ENCODE measurements around the gene MAN2B2. TPM values are rescaled to one million over a fixed set of nuclear protein-coding genes. Genes with fewer than 3 reads are reported as not detected.

MAN2B2 gene
- total and polyA plus RNA-seq, 5 donors from 2014 or later = 15.6 to 43.8 (median 23.1) TPM

GRCh38 chr4:6619466-6620255 lies 44.7 kb downstream of the MAN2B2 start:
- Histone ChIP-seq H3K27me3 (ENCODE audit: control insufficient read depth, insufficient read depth, low read length) (no peaks in the 10 kb centered on the region), H3K36me3 (ENCODE audit: control insufficient read depth, insufficient read depth, low read length) (peaks cover 62% of the 10 kb centered on the region), H3K4me1 (ENCODE audit: control insufficient read depth, insufficient read depth, low read length, poor library complexity, severe bottlenecking) (no peaks in the 10 kb centered on the region), H3K27ac (ENCODE audit: insufficient read depth, low read length, poor library complexity, severe bottlenecking) (no peak overlapping the region), H3K4me3 (ENCODE audit: low read depth, low read length) (no peak overlapping the region), H3K9me3 (ENCODE audit: control insufficient read depth in 2 of 2, low read length in 2 of 2) (no peaks in the 10 kb centered on the region)
- Mint-ChIP-seq H3K27me3 (no peaks in the 10 kb centered on the region), H3K9me3 (peaks cover 0 to 2% (median 0%) of the 10 kb centered on the region in 7 donors), H3K4me1 (peaks cover 0 to 4% (median 0%) of the 10 kb centered on the region in 4 donors), H3K36me3 (peaks cover 37% of the 10 kb centered on the region), H3K4me3 (no peak overlapping the region), H3K27ac (no peak overlapping the region)
- ATAC-seq (ENCODE audit: low read depth in 2 of 2) (no peak), DNase-seq (no peak)

GRCh38 chr4:6620296-6620695 lies 45.3 kb downstream of the MAN2B2 start:
- H3K36me3 ChIP-seq (ENCODE audit: control insufficient read depth, insufficient read depth, low read length) = peaks cover 55% of the 10 kb centered on the region
- Mint-ChIP-seq H3K4me1 (peaks cover 0 to 4% (median 0%) of the 10 kb centered on the region in 4 donors), H3K4me3 (no peak overlapping the region), H3K36me3 (peaks cover 36% of the 10 kb centered on the region), H3K27me3 (no peaks in the 10 kb centered on the region), H3K9me3 (peaks cover 0 to 2% (median 0%) of the 10 kb centered on the region in 7 donors), H3K27ac (no peak overlapping the region)
- no peaks in the 10 kb centered on the region for H3K4me1 ChIP-seq (ENCODE audit: control insufficient read depth, insufficient read depth, low read length, poor library complexity, severe bottlenecking)
- DNase-seq (no peak), ATAC-seq (ENCODE audit: low read depth in 2 of 2) (no peak)
- H3K27ac ChIP-seq (ENCODE audit: insufficient read depth, low read length, poor library complexity, severe bottlenecking) = no peak overlapping the region
- H3K27me3 ChIP-seq (ENCODE audit: control insufficient read depth, insufficient read depth, low read length) = no peaks in the 10 kb centered on the region
- H3K9me3 ChIP-seq (ENCODE audit: control insufficient read depth in 2 of 2, low read length in 2 of 2) = no peaks in the 10 kb centered on the region
- H3K4me3 ChIP-seq (ENCODE audit: low read depth, low read length) = no peak overlapping the region

- H3K4me1 Mint-ChIP-seq = peaks cover 0 to 4% (median 0%) of the 10 kb centered on the region in 4 donors
Measured at GRCh38 chr4:6620891-6621555, 46.0 kb downstream of the MAN2B2 start.

GRCh38 chr4:6621556-6621927 lies 46.6 kb downstream of the MAN2B2 start:
- H3K9me3 Mint-ChIP-seq = peaks cover 0 to 2% (median 0%) of the 10 kb centered on the region in 7 donors
- peaks cover 0 to 4% (median 0%) of the 10 kb centered on the region in 4 donors for H3K4me1 Mint-ChIP-seq
- no peaks in the 10 kb centered on the region for H3K27me3 ChIP-seq (ENCODE audit: control insufficient read depth, insufficient read depth, low read length)
- no peak overlapping the region for H3K4me3 ChIP-seq (ENCODE audit: low read depth, low read length)
- H3K4me3 Mint-ChIP-seq = no peak overlapping the region
- ATAC-seq (ENCODE audit: low read depth in 2 of 2) (no peak), DNase-seq (no peak)
- no peak overlapping the region for H3K27ac ChIP-seq (ENCODE audit: insufficient read depth, low read length, poor library complexity, severe bottlenecking)
- peak overlapping the region in 1 of 3 donors; percentile 52 for H3K27ac Mint-ChIP-seq
- peaks cover 44% of the 10 kb centered on the region for H3K36me3 ChIP-seq (ENCODE audit: control insufficient read depth, insufficient read depth, low read length)
- H3K9me3 ChIP-seq (ENCODE audit: control insufficient read depth in 2 of 2, low read length in 2 of 2) = no peaks in the 10 kb centered on the region
- no peaks in the 10 kb centered on the region for H3K4me1 ChIP-seq (ENCODE audit: control insufficient read depth, insufficient read depth, low read length, poor library complexity, severe bottlenecking)
- peaks cover 30% of the 10 kb centered on the region for H3K36me3 Mint-ChIP-seq
- H3K27me3 Mint-ChIP-seq = no peaks in the 10 kb centered on the region

More at GRCh38 chr4:6620891-6621555, 46.0 kb downstream of the MAN2B2 start:
- Mint-ChIP-seq H3K27me3 (no peaks in the 10 kb centered on the region), H3K9me3 (peaks cover 0 to 2% (median 0%) of the 10 kb centered on the region in 7 donors), H3K27ac (peak overlapping the region in 1 of 3 donors; percentile 52), H3K36me3 (peaks cover 35% of the 10 kb centered on the region), H3K4me3 (no peak overlapping the region)
- Histone ChIP-seq H3K27me3 (ENCODE audit: control insufficient read depth, insufficient read depth, low read length) (no peaks in the 10 kb centered on the region), H3K9me3 (ENCODE audit: control insufficient read depth in 2 of 2, low read length in 2 of 2) (no peaks in the 10 kb centered on the region), H3K4me3 (ENCODE audit: low read depth, low read length) (no peak overlapping the region), H3K27ac (ENCODE audit: insufficient read depth, low read length, poor library complexity, severe bottlenecking) (no peak overlapping the region), H3K36me3 (ENCODE audit: control insufficient read depth, insufficient read depth, low read length) (peaks cover 49% of the 10 kb centered on the region), H3K4me1 (ENCODE audit: control insufficient read depth, insufficient read depth, low read length, poor library complexity, severe bottlenecking) (no peaks in the 10 kb centered on the region)
- no peak for ATAC-seq (ENCODE audit: low read depth in 2 of 2)
- DNase-seq = no peak

GRCh38 chr4:6622744-6623143 lies 47.8 kb downstream of the MAN2B2 start:
- Histone ChIP-seq H3K27ac (ENCODE audit: insufficient read depth, low read length, poor library complexity, severe bottlenecking) (no peak overlapping the region), H3K36me3 (ENCODE audit: control insufficient read depth, insufficient read depth, low read length) (peaks cover 34% of the 10 kb centered on the region), H3K4me1 (ENCODE audit: control insufficient read depth, insufficient read depth, low read length, poor library complexity, severe bottlenecking) (no peaks in the 10 kb centered on the region), H3K27me3 (ENCODE audit: control insufficient read depth, insufficient read depth, low read length) (no peaks in the 10 kb centered on the region), H3K4me3 (ENCODE audit: low read depth, low read length) (no peak overlapping the region), H3K9me3 (ENCODE audit: control insufficient read depth in 2 of 2, low read length in 2 of 2) (no peaks in the 10 kb centered on the region)
- ATAC-seq (ENCODE audit: low read depth in 2 of 2) (no peak), DNase-seq (no peak)
- Mint-ChIP-seq H3K36me3 (peaks cover 20% of the 10 kb centered on the region), H3K4me1 (peaks cover 0 to 4% (median under 1%) of the 10 kb centered on the region in 4 donors), H3K27ac (no peak overlapping the region), H3K9me3 (peaks cover 0 to 2% (median 0%) of the 10 kb centered on the region in 7 donors), H3K27me3 (no peaks in the 10 kb centered on the region), H3K4me3 (no peak overlapping the region)

- H3K4me3 ChIP-seq (ENCODE audit: low read depth, low read length) = no peak overlapping the region
- no peak for ATAC-seq (ENCODE audit: low read depth in 2 of 2)
- H3K27me3 ChIP-seq (ENCODE audit: control insufficient read depth, insufficient read depth, low read length) = no peaks in the 10 kb centered on the region
- H3K27me3 Mint-ChIP-seq = no peaks in the 10 kb centered on the region
- H3K27ac Mint-ChIP-seq = peak overlapping the region in 1 of 3 donors; percentile 56
- no peak for DNase-seq
- H3K4me3 Mint-ChIP-seq = no peak overlapping the region
- peaks cover 0 to 2% (median 0%) of the 10 kb centered on the region in 7 donors for H3K9me3 Mint-ChIP-seq
- no peaks in the 10 kb centered on the region for H3K9me3 ChIP-seq (ENCODE audit: control insufficient read depth in 2 of 2, low read length in 2 of 2)
- H3K4me1 ChIP-seq (ENCODE audit: control insufficient read depth, insufficient read depth, low read length, poor library complexity, severe bottlenecking) = no peaks in the 10 kb centered on the region
- H3K36me3 Mint-ChIP-seq = peaks cover 9% of the 10 kb centered on the region
- peaks cover 0 to 4% (median 2%) of the 10 kb centered on the region in 4 donors for H3K4me1 Mint-ChIP-seq
- peaks cover 9% of the 10 kb centered on the region for H3K36me3 ChIP-seq (ENCODE audit: control insufficient read depth, insufficient read depth, low read length)
- H3K27ac ChIP-seq (ENCODE audit: insufficient read depth, low read length, poor library complexity, severe bottlenecking) = no peak overlapping the region
Measured at GRCh38 chr4:6625256-6625655, 50.3 kb downstream of the MAN2B2 start.

GRCh38 chr4:6626066-6626465 lies 51.1 kb downstream of the MAN2B2 start:
- peaks cover 5% of the 10 kb centered on the region for H3K36me3 Mint-ChIP-seq
- Histone ChIP-seq H3K27me3 (ENCODE audit: control insufficient read depth, insufficient read depth, low read length) (no peaks in the 10 kb centered on the region), H3K36me3 (ENCODE audit: control insufficient read depth, insufficient read depth, low read length) (peaks cover 8% of the 10 kb centered on the region), H3K9me3 (ENCODE audit: control insufficient read depth in 2 of 2, low read length in 2 of 2) (no peaks in the 10 kb centered on the region), H3K4me1 (ENCODE audit: control insufficient read depth, insufficient read depth, low read length, poor library complexity, severe bottlenecking) (no peaks in the 10 kb centered on the region), H3K4me3 (ENCODE audit: low read depth, low read length) (no peak overlapping the region), H3K27ac (ENCODE audit: insufficient read depth, low read length, poor library complexity, severe bottlenecking) (no peak overlapping the region)
- H3K4me3 Mint-ChIP-seq = no peak overlapping the region
- ATAC-seq (ENCODE audit: low read depth in 2 of 2) = no peak
- peaks cover 0 to 4% (median 3%) of the 10 kb centered on the region in 4 donors for H3K4me1 Mint-ChIP-seq
- no peak overlapping the region for H3K27ac Mint-ChIP-seq
- H3K27me3 Mint-ChIP-seq = no peaks in the 10 kb centered on the region
- peaks cover 0 to 1% (median 0%) of the 10 kb centered on the region in 7 donors for H3K9me3 Mint-ChIP-seq
- no peak for DNase-seq

Data from CD4-positive, CD25-positive, alpha-beta regulatory T cell (primary cell).